HEK293 (cell line): ENCODE data around the gene MGAT4C.

Experiments used
- CTCF ChIA-PET: fragments of 350-600 bp; formaldehyde crosslinking; extraction: SDS; loops from one replicate; lab custom pipeline; 2021; ENCODE audit warnings: antibody characterized with exemption; lab: Yijun Ruan, JAX
- POLR2A ChIA-PET: fragments of 300-600 bp; formaldehyde crosslinking; extraction: SDS; loops from one replicate; lab custom pipeline; 2020; ENCODE audit warnings: antibody characterized with exemption, inconsistent platforms; lab: Yijun Ruan, JAX
- H3K27ac ChIP-seq: fragments of 200-500 bp; sonication (Bioruptor generic); 2 replicates; pipeline ENCODE4 v1.5.1; 2014; ENCODE audit warnings: low read depth, low read length, control low read depth, inconsistent platforms; ENCODE audit errors: extremely low read depth
- H3K36me3 ChIP-seq, 2 experiments: fragments of 200-500 bp in 1 of 2; sonication (Bioruptor generic) in 1 of 2; 1 replicate in 1 of 2; 2 replicates in 1 of 2; pipeline ENCODE4 v1.5.1; 2014 to 2017; ENCODE audit warnings: inconsistent platforms in 2 of 2, low read length in 2 of 2; ENCODE audit not compliant: control insufficient read depth in 2 of 2, insufficient read depth in 1 of 2
- H3K4me1 ChIP-seq: fragments of 200-500 bp; sonication (Bioruptor generic); 2 replicates; pipeline ENCODE4 v1.5.1; 2014; ENCODE audit warnings: mild to moderate bottlenecking, low read length, inconsistent platforms; ENCODE audit not compliant: control insufficient read depth, insufficient read depth
- H3K4me3 ChIP-seq: 2 replicates; pipeline ENCODE4 v1.5.1; 2011; ENCODE audit warnings: low read depth, mild to moderate bottlenecking, control low read depth, low read length, moderate library complexity
- H3K9me3 ChIP-seq: fragments of 200-500 bp; sonication (Bioruptor generic); 2 replicates; pipeline ENCODE4 v1.5.1; 2014; ENCODE audit warnings: low read depth, low read length, inconsistent platforms; ENCODE audit not compliant: control insufficient read depth, insufficient read depth
- KLF1 ChIP-seq: fragments of 450-650 bp; formaldehyde crosslinking; IDR thresholded peaks from 2 replicates; pipeline ENCODE4 v1.5.1; 2016; ENCODE audit warnings: missing biosample characterization, missing genetic modification characterization
- KLF7 ChIP-seq: fragments of 450-650 bp; formaldehyde crosslinking; IDR thresholded peaks from 2 replicates; pipeline ENCODE4 v1.5.1; 2016; ENCODE audit warnings: missing biosample characterization, missing genetic modification characterization, borderline replicate concordance
- KLF8 ChIP-seq: fragments of 450-650 bp; formaldehyde crosslinking; IDR thresholded peaks from 2 replicates; pipeline ENCODE4 v1.5.1; 2016; ENCODE audit warnings: missing biosample characterization, missing genetic modification characterization
- REPIN1 ChIP-seq: fragments of 450-650 bp; formaldehyde crosslinking; IDR thresholded peaks from 2 replicates; pipeline ENCODE4 v1.5.1; 2017; ENCODE audit warnings: missing biosample characterization, missing genetic modification characterization, low read depth
- ZNF202 ChIP-seq: fragments of 450-650 bp; formaldehyde crosslinking; IDR thresholded peaks from 2 replicates; pipeline ENCODE4 v1.5.1; 2016; ENCODE audit warnings: missing biosample characterization, missing genetic modification characterization, borderline replicate concordance
- ZNF24 ChIP-seq: fragments of 450-650 bp; formaldehyde crosslinking; IDR thresholded peaks from 2 replicates; pipeline ENCODE4 v1.5.1; 2016; ENCODE audit warnings: missing biosample characterization, missing genetic modification characterization
- ZNF473 ChIP-seq: fragments of 450-650 bp; formaldehyde crosslinking; IDR thresholded peaks from 2 replicates; pipeline ENCODE4 v1.5.1; 2017; ENCODE audit warnings: missing biosample characterization, missing genetic modification characterization
- ZNF510 ChIP-seq: fragments of 450-650 bp; formaldehyde crosslinking; IDR thresholded peaks from 2 replicates; pipeline ENCODE4 v1.5.1; 2018; ENCODE audit warnings: mild to moderate bottlenecking, missing genetic modification characterization, missing biosample characterization; ENCODE audit not compliant: insufficient replicate concordance
- ZNF548 ChIP-seq: fragments of 450-650 bp; formaldehyde crosslinking; IDR thresholded peaks from 2 replicates; pipeline ENCODE4 v1.5.1; 2016; ENCODE audit warnings: missing biosample characterization, missing genetic modification characterization
- ZNF747 ChIP-seq: fragments of 450-650 bp; formaldehyde crosslinking; IDR thresholded peaks from 2 replicates; pipeline ENCODE4 v1.5.1; 2016; ENCODE audit warnings: missing biosample characterization, missing genetic modification characterization
- ZNF777 ChIP-seq: fragments of 450-650 bp; formaldehyde crosslinking; IDR thresholded peaks from 2 replicates; pipeline ENCODE4 v1.5.1; 2017; ENCODE audit warnings: missing biosample characterization, missing genetic modification characterization, borderline replicate concordance
- TF ChIP-seq, protein P1 (sequence below): fragments of 450-650 bp; formaldehyde crosslinking; IDR thresholded peaks from 2 replicates; pipeline ENCODE4 v1.5.1; 2017; ENCODE audit warnings: missing biosample characterization, missing genetic modification characterization
- TF ChIP-seq, protein P2 (sequence below): fragments of 450-650 bp; formaldehyde crosslinking; conservative IDR thresholded peaks from 2 replicates; pipeline ENCODE4 v1.5.1; 2016; ENCODE audit warnings: low read depth, missing biosample characterization, missing genetic modification characterization
- TF ChIP-seq, protein P3 (sequence below): fragments of 450-650 bp; formaldehyde crosslinking; conservative IDR thresholded peaks from 2 replicates; pipeline ENCODE4 v1.5.1; 2016; ENCODE audit warnings: low read depth, missing biosample characterization, missing genetic modification characterization
- TF ChIP-seq, protein P4 (sequence below): fragments of 450-650 bp; formaldehyde crosslinking; IDR thresholded peaks from 2 replicates; pipeline ENCODE4 v1.5.1; 2016; ENCODE audit warnings: missing biosample characterization, missing genetic modification characterization
- TF ChIP-seq, protein P5 (sequence below): fragments of 450-650 bp; formaldehyde crosslinking; IDR thresholded peaks from 2 replicates; pipeline ENCODE4 v1.5.1; 2016; ENCODE audit warnings: missing biosample characterization, missing genetic modification characterization
- TF ChIP-seq, protein P6 (sequence below): fragments of 450-650 bp; formaldehyde crosslinking; IDR thresholded peaks from 2 replicates; pipeline ENCODE4 v1.5.1; 2016; ENCODE audit warnings: missing biosample characterization, missing genetic modification characterization

MGAT4C gene

DNA sequence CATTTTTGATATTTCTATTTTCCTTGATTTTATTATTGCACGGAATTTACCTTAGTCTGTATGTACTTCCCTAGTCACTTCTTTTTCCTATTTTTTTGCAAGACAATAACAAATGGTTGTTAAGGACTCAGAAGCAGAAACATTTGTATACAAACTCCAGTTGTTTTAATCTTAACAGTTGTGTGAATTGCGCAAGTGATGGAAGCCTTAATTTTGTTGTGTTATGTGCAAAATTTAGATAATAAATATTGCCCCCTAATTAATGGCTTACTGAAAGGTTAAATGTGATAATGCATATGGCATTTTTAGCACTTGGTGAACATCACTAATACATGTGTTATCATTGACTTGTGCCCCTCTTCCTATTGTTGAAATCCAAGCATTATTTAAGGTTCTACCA lies 82.0 kb downstream of the MGAT4C start:
- Histone ChIP-seq H3K4me3 (no peak overlapping the region), H3K36me3 (no peaks in the 10 kb centered on the region), H3K9me3 (no peaks in the 10 kb centered on the region), H3K27ac (no peak overlapping the region), H3K4me1 (no peaks in the 10 kb centered on the region)
- ChIA-PET POLR2A (no interaction called here), CTCF (no interaction called here)
- no peak for TF ChIP-seq REPIN1
- no peak for TF ChIP-seq ZNF473 (tag by site-specific recombination)
- TF ChIP-seq, protein P1, sequence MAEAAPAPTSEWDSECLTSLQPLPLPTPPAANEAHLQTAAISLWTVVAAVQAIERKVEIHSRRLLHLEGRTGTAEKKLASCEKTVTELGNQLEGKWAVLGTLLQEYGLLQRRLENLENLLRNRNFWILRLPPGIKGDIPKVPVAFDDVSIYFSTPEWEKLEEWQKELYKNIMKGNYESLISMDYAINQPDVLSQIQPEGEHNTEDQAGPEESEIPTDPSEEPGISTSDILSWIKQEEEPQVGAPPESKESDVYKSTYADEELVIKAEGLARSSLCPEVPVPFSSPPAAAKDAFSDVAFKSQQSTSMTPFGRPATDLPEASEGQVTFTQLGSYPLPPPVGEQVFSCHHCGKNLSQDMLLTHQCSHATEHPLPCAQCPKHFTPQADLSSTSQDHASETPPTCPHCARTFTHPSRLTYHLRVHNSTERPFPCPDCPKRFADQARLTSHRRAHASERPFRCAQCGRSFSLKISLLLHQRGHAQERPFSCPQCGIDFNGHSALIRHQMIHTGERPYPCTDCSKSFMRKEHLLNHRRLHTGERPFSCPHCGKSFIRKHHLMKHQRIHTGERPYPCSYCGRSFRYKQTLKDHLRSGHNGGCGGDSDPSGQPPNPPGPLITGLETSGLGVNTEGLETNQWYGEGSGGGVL (tag by site-specific recombination), result no peak
- TF ChIP-seq, protein P2, sequence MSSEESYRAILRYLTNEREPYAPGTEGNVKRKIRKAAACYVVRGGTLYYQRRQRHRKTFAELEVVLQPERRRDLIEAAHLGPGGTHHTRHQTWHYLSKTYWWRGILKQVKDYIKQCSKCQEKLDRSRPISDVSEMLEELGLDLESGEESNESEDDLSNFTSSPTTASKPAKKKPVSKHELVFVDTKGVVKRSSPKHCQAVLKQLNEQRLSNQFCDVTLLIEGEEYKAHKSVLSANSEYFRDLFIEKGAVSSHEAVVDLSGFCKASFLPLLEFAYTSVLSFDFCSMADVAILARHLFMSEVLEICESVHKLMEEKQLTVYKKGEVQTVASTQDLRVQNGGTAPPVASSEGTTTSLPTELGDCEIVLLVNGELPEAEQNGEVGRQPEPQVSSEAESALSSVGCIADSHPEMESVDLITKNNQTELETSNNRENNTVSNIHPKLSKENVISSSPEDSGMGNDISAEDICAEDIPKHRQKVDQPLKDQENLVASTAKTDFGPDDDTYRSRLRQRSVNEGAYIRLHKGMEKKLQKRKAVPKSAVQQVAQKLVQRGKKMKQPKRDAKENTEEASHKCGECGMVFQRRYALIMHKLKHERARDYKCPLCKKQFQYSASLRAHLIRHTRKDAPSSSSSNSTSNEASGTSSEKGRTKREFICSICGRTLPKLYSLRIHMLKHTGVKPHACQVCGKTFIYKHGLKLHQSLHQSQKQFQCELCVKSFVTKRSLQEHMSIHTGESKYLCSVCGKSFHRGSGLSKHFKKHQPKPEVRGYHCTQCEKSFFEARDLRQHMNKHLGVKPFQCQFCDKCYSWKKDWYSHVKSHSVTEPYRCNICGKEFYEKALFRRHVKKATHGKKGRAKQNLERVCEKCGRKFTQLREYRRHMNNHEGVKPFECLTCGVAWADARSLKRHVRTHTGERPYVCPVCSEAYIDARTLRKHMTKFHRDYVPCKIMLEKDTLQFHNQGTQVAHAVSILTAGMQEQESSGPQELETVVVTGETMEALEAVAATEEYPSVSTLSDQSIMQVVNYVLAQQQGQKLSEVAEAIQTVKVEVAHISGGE (tag by site-specific recombination), result no peak
- TF ChIP-seq ZNF548, result no peak
- TF ChIP-seq ZNF510 (tag by site-specific recombination), result no peak
- TF ChIP-seq, protein P3, sequence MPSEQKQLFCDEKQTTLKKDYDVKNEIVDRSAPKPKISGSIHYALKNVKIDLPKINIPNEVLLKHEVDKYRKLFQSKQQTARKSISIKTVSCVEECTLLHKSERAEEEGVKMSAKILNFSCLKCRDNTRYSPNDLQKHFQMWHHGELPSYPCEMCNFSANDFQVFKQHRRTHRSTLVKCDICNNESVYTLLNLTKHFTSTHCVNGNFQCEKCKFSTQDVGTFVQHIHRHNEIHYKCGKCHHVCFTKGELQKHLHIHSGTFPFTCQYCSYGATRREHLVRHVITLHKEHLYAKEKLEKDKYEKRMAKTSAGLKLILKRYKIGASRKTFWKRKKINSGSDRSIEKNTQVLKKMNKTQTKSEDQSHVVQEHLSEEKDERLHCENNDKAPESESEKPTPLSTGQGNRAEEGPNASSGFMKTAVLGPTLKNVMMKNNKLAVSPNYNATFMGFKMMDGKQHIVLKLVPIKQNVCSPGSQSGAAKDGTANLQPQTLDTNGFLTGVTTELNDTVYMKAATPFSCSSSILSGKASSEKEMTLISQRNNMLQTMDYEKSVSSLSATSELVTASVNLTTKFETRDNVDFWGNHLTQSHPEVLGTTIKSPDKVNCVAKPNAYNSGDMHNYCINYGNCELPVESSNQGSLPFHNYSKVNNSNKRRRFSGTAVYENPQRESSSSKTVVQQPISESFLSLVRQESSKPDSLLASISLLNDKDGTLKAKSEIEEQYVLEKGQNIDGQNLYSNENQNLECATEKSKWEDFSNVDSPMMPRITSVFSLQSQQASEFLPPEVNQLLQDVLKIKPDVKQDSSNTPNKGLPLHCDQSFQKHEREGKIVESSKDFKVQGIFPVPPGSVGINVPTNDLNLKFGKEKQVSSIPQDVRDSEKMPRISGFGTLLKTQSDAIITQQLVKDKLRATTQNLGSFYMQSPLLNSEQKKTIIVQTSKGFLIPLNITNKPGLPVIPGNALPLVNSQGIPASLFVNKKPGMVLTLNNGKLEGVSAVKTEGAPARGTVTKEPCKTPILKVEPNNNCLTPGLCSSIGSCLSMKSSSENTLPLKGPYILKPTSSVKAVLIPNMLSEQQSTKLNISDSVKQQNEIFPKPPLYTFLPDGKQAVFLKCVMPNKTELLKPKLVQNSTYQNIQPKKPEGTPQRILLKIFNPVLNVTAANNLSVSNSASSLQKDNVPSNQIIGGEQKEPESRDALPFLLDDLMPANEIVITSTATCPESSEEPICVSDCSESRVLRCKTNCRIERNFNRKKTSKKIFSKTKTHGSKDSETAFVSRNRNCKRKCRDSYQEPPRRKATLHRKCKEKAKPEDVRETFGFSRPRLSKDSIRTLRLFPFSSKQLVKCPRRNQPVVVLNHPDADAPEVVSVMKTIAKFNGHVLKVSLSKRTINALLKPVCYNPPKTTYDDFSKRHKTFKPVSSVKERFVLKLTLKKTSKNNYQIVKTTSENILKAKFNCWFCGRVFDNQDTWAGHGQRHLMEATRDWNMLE, result no peak
- no peak for TF ChIP-seq ZNF747
- no peak for TF ChIP-seq KLF1 (tag by site-specific recombination)

DNA sequence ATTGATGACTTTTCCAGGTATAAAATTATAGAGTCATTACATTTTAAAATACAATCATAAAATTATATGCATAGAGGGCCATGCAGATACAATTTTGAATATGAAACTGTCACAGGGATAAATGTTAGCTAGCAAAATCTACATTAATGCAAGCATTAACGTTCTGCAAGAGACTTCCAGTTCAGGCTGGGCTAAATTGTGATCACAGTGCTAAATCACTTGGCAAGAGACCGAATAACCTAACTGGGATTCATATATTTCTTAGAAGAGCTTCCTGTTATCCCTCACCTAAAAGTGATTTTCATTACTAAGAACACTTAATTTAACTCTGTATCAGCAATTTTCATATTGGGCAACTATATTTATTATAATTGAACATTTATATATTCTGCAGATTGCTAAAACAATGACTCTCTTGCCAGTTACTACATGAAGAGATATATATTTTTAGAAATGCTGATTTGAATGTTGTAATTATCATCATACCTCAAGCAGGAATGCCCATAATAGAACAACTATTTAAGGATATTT lies 83.2 kb downstream of the MGAT4C start:
- ChIA-PET CTCF (no interaction called here), POLR2A (no interaction called here)
- Histone ChIP-seq H3K27ac (no peak overlapping the region), H3K4me1 (no peaks in the 10 kb centered on the region), H3K9me3 (no peaks in the 10 kb centered on the region), H3K36me3 (no peaks in the 10 kb centered on the region), H3K4me3 (no peak overlapping the region)
- TF ChIP-seq, protein P4, sequence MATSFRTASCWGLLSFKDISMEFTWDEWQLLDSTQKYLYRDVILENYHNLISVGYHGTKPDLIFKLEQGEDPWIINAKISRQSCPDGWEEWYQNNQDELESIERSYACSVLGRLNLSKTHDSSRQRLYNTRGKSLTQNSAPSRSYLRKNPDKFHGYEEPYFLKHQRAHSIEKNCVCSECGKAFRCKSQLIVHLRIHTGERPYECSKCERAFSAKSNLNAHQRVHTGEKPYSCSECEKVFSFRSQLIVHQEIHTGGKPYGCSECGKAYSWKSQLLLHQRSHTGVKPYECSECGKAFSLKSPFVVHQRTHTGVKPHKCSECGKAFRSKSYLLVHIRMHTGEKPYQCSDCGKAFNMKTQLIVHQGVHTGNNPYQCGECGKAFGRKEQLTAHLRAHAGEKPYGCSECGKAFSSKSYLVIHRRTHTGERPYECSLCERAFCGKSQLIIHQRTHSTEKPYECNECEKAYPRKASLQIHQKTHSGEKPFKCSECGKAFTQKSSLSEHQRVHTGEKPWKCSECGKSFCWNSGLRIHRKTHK, result no peak
- TF ChIP-seq, protein P5, sequence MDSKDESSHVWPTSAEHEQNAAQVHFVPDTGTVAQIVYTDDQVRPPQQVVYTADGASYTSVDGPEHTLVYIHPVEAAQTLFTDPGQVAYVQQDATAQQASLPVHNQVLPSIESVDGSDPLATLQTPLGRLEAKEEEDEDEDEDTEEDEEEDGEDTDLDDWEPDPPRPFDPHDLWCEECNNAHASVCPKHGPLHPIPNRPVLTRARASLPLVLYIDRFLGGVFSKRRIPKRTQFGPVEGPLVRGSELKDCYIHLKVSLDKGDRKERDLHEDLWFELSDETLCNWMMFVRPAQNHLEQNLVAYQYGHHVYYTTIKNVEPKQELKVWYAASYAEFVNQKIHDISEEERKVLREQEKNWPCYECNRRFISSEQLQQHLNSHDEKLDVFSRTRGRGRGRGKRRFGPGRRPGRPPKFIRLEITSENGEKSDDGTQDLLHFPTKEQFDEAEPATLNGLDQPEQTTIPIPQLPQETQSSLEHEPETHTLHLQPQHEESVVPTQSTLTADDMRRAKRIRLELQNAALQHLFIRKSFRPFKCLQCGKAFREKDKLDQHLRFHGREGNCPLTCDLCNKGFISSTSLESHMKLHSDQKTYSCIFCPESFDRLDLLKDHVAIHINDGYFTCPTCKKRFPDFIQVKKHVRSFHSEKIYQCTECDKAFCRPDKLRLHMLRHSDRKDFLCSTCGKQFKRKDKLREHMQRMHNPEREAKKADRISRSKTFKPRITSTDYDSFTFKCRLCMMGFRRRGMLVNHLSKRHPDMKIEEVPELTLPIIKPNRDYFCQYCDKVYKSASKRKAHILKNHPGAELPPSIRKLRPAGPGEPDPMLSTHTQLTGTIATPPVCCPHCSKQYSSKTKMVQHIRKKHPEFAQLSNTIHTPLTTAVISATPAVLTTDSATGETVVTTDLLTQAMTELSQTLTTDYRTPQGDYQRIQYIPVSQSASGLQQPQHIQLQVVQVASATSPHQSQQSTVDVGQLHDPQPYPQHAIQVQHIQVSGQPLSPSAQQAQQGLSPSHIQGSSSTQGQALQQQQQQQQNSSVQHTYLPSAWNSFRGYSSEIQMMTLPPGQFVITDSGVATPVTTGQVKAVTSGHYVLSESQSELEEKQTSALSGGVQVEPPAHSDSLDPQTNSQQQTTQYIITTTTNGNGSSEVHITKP (tag by site-specific recombination), result no peak
- TF ChIP-seq ZNF24 (tag by site-specific recombination) (no peak), ZNF777 (tag by site-specific recombination) (no peak), ZNF202 (tag by site-specific recombination) (no peak), ZNF747 (no peak), KLF8 (tag by site-specific recombination) (no peak), KLF7 (tag by site-specific recombination) (no peak)
- TF ChIP-seq, protein P6, sequence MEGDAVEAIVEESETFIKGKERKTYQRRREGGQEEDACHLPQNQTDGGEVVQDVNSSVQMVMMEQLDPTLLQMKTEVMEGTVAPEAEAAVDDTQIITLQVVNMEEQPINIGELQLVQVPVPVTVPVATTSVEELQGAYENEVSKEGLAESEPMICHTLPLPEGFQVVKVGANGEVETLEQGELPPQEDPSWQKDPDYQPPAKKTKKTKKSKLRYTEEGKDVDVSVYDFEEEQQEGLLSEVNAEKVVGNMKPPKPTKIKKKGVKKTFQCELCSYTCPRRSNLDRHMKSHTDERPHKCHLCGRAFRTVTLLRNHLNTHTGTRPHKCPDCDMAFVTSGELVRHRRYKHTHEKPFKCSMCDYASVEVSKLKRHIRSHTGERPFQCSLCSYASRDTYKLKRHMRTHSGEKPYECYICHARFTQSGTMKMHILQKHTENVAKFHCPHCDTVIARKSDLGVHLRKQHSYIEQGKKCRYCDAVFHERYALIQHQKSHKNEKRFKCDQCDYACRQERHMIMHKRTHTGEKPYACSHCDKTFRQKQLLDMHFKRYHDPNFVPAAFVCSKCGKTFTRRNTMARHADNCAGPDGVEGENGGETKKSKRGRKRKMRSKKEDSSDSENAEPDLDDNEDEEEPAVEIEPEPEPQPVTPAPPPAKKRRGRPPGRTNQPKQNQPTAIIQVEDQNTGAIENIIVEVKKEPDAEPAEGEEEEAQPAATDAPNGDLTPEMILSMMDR (tag by site-specific recombination), result no peak
